GM06990 (cell line): ENCODE results near the gene MORC2.

Experiments used
- DNase-seq: peaks from one replicate; pipeline ENCODE4 v3.0.0-alpha.2; 2011; ENCODE audit not compliant: insufficient read length; ENCODE audit errors: extremely low read depth
- H3K27me3 ChIP-seq: replicated peaks from 2 replicates; pipeline ENCODE4 v1.6.0; 2011; ENCODE audit warnings: low read length; ENCODE audit not compliant: control insufficient read depth, insufficient read depth
- H3K36me3 ChIP-seq: 2 replicates; pipeline ENCODE4 v1.5.1; 2011; ENCODE audit warnings: low read length; ENCODE audit not compliant: control insufficient read depth, insufficient read depth
- H3K4me3 ChIP-seq: replicated peaks from 2 replicates; pipeline ENCODE4 v1.5.1; 2011; ENCODE audit warnings: low read depth, mild to moderate bottlenecking, control low read depth, low read length
- CTCF ChIP-seq: IDR thresholded peaks from 2 replicates; pipeline ENCODE4 v1.5.1; 2011; ENCODE audit warnings: low read length, control low read depth, mild to moderate bottlenecking, inconsistent platforms; ENCODE audit not compliant: insufficient read depth, poor library complexity, severe bottlenecking

Gene MORC2

GRCh38 chr22:30994960-30995359, 26.4 kb upstream of the MORC2 start:
- no peak for DNase-seq
- Histone ChIP-seq H3K27me3 (no peaks in the 10 kb centered on the region), H3K4me3 (no peak overlapping the region), H3K36me3 (no peaks in the 10 kb centered on the region)
- TF ChIP-seq CTCF, result no peak

GRCh38 chr22:30992565-30992964, 24.0 kb upstream of the MORC2 start:
- no peak for TF ChIP-seq CTCF
- Histone ChIP-seq H3K27me3 (no peaks in the 10 kb centered on the region), H3K4me3 (no peak overlapping the region), H3K36me3 (no peaks in the 10 kb centered on the region)
- DNase-seq, result no peak

- Histone ChIP-seq H3K36me3 (no peaks in the 10 kb centered on the region), H3K4me3 (no peak overlapping the region), H3K27me3 (no peaks in the 10 kb centered on the region)
- no peak for DNase-seq
- TF ChIP-seq CTCF, result no peak
These were observed 22.1 kb upstream of the MORC2 start for GRCh38 chr22:30990690-30991089.

GRCh38 chr22:30989474-30989873, 20.9 kb upstream of the MORC2 start:
- H3K36me3 ChIP-seq, result no peaks in the 10 kb centered on the region
- TF ChIP-seq CTCF, result no peak
- no peaks in the 10 kb centered on the region for H3K27me3 ChIP-seq
- H3K4me3 ChIP-seq, result no peak overlapping the region
- DNase-seq, result no peak

- no peak for DNase-seq
- H3K4me3 ChIP-seq, result no peak overlapping the region
- no peaks in the 10 kb centered on the region for H3K27me3 ChIP-seq
- no peak for TF ChIP-seq CTCF
- no peaks in the 10 kb centered on the region for H3K36me3 ChIP-seq
These were observed 17.1 kb upstream of the MORC2 start for GRCh38 chr22:30985561-30986208.

- TF ChIP-seq CTCF, result no peak
- H3K4me3 ChIP-seq, result no peak overlapping the region
- DNase-seq, result no peak
- H3K27me3 ChIP-seq, result no peaks in the 10 kb centered on the region
- H3K36me3 ChIP-seq, result no peaks in the 10 kb centered on the region
These were observed 15.7 kb upstream of the MORC2 start for GRCh38 chr22:30984317-30984716.
